Measurements from ENCODE around the gene TSPAN17. TPM values are rescaled to one million over a fixed set of nuclear protein-coding genes. Genes with fewer than 3 reads are reported as not detected.

Gene TSPAN17
- total RNA-seq, 1 experiment from 2014 or later: 23.3 TPM

- peak; percentile 38 for DNase-seq (ENCODE audit: low spot score)
- intact Hi-C loops (cut with micrococcal nuclease; ENCODE audit: unreplicated experiment): no loop called here
- CTCF ChIA-PET: interaction anchor here (0.6 to 1.2 kb wide), 3 partner anchors 39 to 412 kb away, joined by 3 to 6 read pairs (median 4); no protein-coding TSS in a partner anchor
- Histone ChIP-seq H3K9me3 (ENCODE audit: low read depth, low read length, poor library complexity, severe bottlenecking) (no peaks in the 10 kb centered on the region), H3K4me3 (ENCODE audit: low read depth, low read length, poor library complexity, severe bottlenecking) (no peak overlapping the region), H3K4me1 (ENCODE audit: insufficient read depth, low read length, poor library complexity, severe bottlenecking) (no peaks in the 10 kb centered on the region), H3K27ac (ENCODE audit: low read depth, low read length, poor library complexity, severe bottlenecking) (no peak overlapping the region), H3K27me3 (replicated peaks; ENCODE audit: insufficient read depth, low read depth, low read length, poor library complexity) (no peaks in the 10 kb centered on the region), H3K36me3 (ENCODE audit: insufficient read depth, low read length, poor library complexity, severe bottlenecking) (no peaks in the 10 kb centered on the region)
- TF ChIP-seq EZH2 (IDR thresholded peaks at IDR 0.05; ENCODE audit: borderline replicate concordance, low read depth, low read length, poor library complexity, severe bottlenecking): no peak
- peak; percentile 62 for TF ChIP-seq CTCF (conservative IDR thresholded peaks at IDR 0.05; ENCODE audit: low read depth, low read length)
- POLR2A ChIA-PET (ENCODE audit: low non-redundant PET): no interaction called here
- no TSS peak for BruUV-seq (replicated peaks)
Measured at GRCh38 chr5:176700239-176700847, 53.1 kb downstream of the TSPAN17 start.

- CTCF ChIA-PET: interaction anchor here (0.5 kb wide), 1 partner anchor 16 kb away, joined by 8 read pairs; no protein-coding TSS in a partner anchor
- intact Hi-C loops (cut with micrococcal nuclease; ENCODE audit: unreplicated experiment): no loop called here
Measured at GRCh38 chr5:176702671-176703641, 55.7 kb downstream of the TSPAN17 start.

GRCh38 chr5:176703857-176704256 lies 56.6 kb downstream of the TSPAN17 start:
- no peak for TF ChIP-seq EZH2 (IDR thresholded peaks at IDR 0.05; ENCODE audit: borderline replicate concordance, low read depth, low read length, poor library complexity, severe bottlenecking)
- TF ChIP-seq CTCF (conservative IDR thresholded peaks at IDR 0.05; ENCODE audit: low read depth, low read length): no peak
- POLR2A ChIA-PET (ENCODE audit: low non-redundant PET): no interaction called here
- Histone ChIP-seq H3K4me3 (ENCODE audit: low read depth, low read length, poor library complexity, severe bottlenecking) (no peak overlapping the region), H3K9me3 (ENCODE audit: low read depth, low read length, poor library complexity, severe bottlenecking) (no peaks in the 10 kb centered on the region), H3K27ac (ENCODE audit: low read depth, low read length, poor library complexity, severe bottlenecking) (no peak overlapping the region), H3K36me3 (ENCODE audit: insufficient read depth, low read length, poor library complexity, severe bottlenecking) (no peaks in the 10 kb centered on the region), H3K4me1 (ENCODE audit: insufficient read depth, low read length, poor library complexity, severe bottlenecking) (no peaks in the 10 kb centered on the region), H3K27me3 (replicated peaks; ENCODE audit: insufficient read depth, low read depth, low read length, poor library complexity) (no peaks in the 10 kb centered on the region)
- BruUV-seq (replicated peaks): no TSS peak
- intact Hi-C loops (cut with micrococcal nuclease; ENCODE audit: unreplicated experiment): no loop called here
- CTCF ChIA-PET: no interaction called here
- no peak for DNase-seq (ENCODE audit: low spot score)

More at GRCh38 chr5:176702671-176703641, 55.7 kb downstream of the TSPAN17 start:
- no peak overlapping the region for H3K27ac ChIP-seq (ENCODE audit: low read depth, low read length, poor library complexity, severe bottlenecking)
- TF ChIP-seq EZH2 (IDR thresholded peaks at IDR 0.05; ENCODE audit: borderline replicate concordance, low read depth, low read length, poor library complexity, severe bottlenecking) (no peak), CTCF (conservative IDR thresholded peaks at IDR 0.05; ENCODE audit: low read depth, low read length) (no peak)
- BruUV-seq (replicated peaks): no TSS peak
- no peaks in the 10 kb centered on the region for H3K9me3 ChIP-seq (ENCODE audit: low read depth, low read length, poor library complexity, severe bottlenecking)
- no peak overlapping the region for H3K4me3 ChIP-seq (ENCODE audit: low read depth, low read length, poor library complexity, severe bottlenecking)
- POLR2A ChIA-PET (ENCODE audit: low non-redundant PET): no interaction called here
- H3K36me3 ChIP-seq (ENCODE audit: insufficient read depth, low read length, poor library complexity, severe bottlenecking): no peaks in the 10 kb centered on the region
- H3K4me1 ChIP-seq (ENCODE audit: insufficient read depth, low read length, poor library complexity, severe bottlenecking): no peaks in the 10 kb centered on the region
- DNase-seq (ENCODE audit: low spot score): no peak
- H3K27me3 ChIP-seq (replicated peaks; ENCODE audit: insufficient read depth, low read depth, low read length, poor library complexity): no peaks in the 10 kb centered on the region

All from A673 (cell line).